Epithelial cell of esophagus (primary cell): ENCODE results near the gene C16orf92.
A peak's percentile ranks its signal among the peaks of the same experiment; 100 is the strongest.

Experiments used
- DNase-seq: peaks from one replicate; pipeline ENCODE4 v3.0.0; 2010; ENCODE audit warnings: low read depth
- H3K4me3 ChIP-seq: 2 replicates; pipeline ENCODE4 v1.5.1; 2011; ENCODE audit warnings: mild to moderate bottlenecking, low read length, control low read depth
- TF ChIP-seq, protein P1 (sequence below): IDR thresholded peaks from 2 replicates; pipeline ENCODE4 v1.5.1; 2011; ENCODE audit warnings: low read depth, mild to moderate bottlenecking, low read length, control low read depth, inconsistent platforms; ENCODE audit not compliant: insufficient read depth; ENCODE audit errors: missing control alignments

The C16orf92 gene

DNA sequence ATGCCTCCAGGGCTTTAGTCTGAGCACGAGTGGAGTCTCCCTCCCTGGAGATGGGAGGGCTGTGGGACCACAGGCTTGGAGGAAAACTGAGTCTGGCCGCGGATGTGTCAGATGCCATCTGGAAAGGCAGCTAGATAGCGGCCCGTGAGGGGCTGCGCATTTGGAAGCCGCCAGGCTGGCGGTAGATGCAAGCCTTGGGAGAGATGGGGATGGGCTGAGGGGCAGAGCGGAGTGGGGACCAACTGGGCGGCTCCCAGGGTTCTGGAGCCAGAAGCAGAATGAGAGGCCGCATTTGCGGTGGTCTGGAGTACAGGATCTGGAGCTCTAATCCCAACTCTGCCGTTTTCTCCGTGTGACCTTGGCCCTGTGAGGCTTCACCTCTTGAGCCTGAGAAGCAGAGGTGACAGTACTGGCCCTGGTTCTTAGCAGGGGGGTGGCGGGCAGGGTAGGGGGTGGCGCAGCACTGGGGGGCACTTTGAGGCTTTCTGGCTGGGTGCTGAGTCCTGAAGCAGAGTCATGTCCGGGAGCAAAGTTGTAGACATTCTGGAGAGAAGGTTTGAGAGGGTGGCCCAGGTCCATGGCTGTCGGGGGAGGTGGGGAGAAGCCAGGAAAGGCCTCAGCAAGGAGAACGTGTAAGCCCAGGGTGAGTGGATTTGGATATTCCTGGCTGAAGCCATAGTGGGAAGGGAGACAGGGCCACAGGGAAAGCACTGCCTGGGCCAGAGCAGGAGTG is 20.2 kb upstream of the C16orf92 start:
- TF ChIP-seq, protein P1, sequence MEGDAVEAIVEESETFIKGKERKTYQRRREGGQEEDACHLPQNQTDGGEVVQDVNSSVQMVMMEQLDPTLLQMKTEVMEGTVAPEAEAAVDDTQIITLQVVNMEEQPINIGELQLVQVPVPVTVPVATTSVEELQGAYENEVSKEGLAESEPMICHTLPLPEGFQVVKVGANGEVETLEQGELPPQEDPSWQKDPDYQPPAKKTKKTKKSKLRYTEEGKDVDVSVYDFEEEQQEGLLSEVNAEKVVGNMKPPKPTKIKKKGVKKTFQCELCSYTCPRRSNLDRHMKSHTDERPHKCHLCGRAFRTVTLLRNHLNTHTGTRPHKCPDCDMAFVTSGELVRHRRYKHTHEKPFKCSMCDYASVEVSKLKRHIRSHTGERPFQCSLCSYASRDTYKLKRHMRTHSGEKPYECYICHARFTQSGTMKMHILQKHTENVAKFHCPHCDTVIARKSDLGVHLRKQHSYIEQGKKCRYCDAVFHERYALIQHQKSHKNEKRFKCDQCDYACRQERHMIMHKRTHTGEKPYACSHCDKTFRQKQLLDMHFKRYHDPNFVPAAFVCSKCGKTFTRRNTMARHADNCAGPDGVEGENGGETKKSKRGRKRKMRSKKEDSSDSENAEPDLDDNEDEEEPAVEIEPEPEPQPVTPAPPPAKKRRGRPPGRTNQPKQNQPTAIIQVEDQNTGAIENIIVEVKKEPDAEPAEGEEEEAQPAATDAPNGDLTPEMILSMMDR = no peak
- DNase-seq = no peak
- H3K4me3 ChIP-seq = no peak overlapping the region

DNA sequence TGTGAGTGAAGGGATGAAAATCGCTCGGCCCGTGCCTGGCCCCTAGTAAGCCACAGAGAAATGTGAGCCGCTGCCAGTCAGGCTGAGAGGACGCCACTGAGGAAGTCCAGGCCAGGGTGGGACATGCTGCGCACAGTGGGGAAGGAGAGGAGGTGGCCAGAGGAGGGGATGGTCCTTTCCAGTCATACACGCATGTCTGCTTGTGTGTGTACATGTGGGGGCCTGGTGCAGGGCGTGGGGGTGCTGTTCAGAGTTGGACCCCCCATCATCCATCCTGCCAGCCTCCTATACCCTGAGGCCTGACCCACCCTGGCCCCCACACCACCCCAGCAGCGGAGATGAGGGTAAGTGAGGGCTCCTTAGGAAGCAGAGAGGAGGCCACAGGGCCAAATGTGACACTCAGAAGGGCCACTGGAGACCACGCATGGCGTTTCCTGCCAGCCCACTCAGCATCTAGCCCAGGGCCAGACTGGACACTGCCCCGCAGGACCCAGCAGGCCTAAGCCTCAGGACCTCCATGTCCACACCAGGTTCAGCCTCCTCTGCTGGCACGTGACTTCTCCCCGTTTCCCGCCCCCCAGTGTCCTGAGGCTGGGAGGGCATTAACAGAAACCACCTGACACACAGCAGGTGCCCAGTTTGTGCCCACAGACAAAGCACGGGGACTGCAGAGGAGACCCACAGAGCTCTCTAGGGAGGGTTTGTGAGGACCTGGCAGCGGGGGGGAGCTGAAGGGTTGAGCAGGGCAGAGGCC is 19.2 kb upstream of the C16orf92 start:
- no peak overlapping the region for H3K4me3 ChIP-seq
- TF ChIP-seq, protein P1 = no peak
- no peak for DNase-seq

DNA sequence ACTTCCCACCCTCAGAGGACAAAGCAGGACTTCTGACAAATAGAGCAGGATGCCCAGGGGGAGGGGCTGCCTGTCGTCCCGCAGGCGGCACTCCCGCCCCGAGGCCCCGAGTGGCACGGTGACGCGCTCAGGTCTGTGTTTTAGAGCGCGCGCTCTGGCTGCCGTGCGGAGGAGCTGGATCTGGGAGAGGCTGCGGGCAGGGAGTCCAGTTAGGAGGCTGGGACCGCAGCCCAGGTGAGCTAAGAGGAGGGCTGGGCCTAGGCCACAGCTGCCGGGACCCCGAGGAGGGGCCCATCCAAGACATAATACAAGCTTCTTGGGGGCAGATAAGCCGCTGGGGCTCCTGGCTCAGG is 18.6 kb upstream of the C16orf92 start:
- DNase-seq = no peak
- TF ChIP-seq, protein P1 = no peak
- no peak overlapping the region for H3K4me3 ChIP-seq

DNA sequence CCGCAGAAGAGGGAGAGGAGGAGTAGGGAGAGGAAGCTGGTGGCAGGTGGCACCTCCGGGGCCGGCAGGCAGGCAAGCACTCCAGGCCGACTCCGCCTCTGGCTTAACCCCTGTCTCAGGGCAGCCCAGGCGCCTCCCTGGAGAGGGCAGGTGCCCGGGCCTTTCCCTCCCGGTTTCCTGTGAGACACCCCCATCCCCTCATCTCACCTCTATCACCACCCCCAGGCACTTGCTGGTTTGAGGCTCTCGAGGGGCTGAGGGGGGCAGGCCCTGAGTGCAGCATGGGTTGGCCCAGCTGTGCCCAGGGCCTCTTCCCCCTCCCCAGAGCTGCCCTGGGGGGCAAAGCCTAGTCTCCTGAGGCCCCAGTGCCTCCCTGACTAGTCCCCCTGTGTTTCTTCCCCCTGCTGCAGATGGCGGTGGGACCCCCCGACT is 18.2 kb upstream of the C16orf92 start:
- TF ChIP-seq, protein P1 = no peak
- no peak for DNase-seq
- H3K4me3 ChIP-seq = no peak overlapping the region

DNA sequence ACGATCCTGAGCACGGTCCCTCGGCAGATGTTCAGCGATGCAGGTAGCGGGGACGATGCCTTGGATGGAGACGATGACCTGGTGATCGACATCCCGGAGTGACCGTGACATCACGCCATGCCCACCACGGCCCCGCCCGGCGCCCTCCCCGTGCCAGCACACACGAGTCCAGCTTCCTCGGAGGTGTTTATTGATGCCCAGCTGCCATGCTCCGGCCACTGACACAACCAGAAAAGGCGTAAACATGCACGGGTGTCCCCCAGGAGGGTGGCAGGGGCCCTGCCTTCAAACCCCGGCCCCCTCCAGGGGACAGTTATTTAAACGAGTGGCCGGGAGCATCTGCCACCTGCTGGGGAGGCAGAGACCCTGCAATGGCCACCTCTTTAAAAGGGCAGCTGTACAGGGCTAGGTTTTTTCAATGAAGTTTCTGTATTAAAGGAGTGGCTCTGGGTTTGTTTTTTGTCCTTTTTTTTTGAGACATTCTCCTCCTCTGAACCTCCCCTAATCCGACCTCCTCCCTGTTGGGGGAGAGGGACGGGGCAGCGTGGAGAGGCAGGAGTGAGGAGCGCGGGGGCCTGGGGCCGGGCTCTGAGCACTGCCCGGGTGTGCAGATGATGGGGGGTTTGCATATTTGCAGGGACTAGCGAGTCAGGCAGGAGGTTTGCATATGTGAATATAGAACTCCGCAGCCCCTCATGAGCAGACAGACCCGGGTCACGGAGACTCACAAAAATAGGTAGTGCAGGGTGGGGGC is 17.5 kb upstream of the C16orf92 start:
- TF ChIP-seq, protein P1 = peak; percentile 80
- DNase-seq = peak; percentile 47
- H3K4me3 ChIP-seq = no peak overlapping the region

DNA sequence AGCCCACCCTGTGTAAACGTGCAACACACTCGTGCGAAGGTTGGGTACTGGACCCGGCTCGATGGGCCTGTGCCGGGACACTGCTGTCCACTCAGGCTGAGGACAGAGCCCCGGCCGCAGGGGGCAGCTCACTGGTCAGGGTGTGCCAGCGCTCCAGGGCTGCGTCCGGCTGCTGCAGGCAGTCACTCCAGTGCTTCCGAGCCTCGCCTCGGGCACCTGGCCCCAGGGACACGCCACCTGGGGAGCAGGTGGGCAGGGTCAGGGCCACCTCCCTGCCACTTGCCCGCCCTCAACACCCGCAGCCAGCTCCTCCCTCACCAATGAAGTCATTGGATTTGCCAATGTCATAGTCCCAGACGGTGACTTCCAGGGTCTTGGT is 16.9 kb upstream of the C16orf92 start:
- no peak overlapping the region for H3K4me3 ChIP-seq
- TF ChIP-seq, protein P1 = no peak
- DNase-seq = no peak
